Endothelial cell of umbilical vein (primary cell): ENCODE results near the gene CELF5. TPM values are rescaled to one million over a fixed set of nuclear protein-coding genes. Genes with fewer than 3 reads are reported as not detected.

Experiments used
- BruUV-seq: library from RNA; stranded (reverse); fragments of 400-500 nt; replicated peaks from 2 replicates; lab custom pipeline; 2021; lab: Mats Ljungman, UMichigan
- CTCF ChIA-PET: fragments of 300-600, 350-600 bp; sonication (Branson Sonifier 250); formaldehyde crosslinking; loops from one replicate; lab custom pipeline; 2021; ENCODE audit warnings: antibody characterized with exemption, inconsistent platforms; lab: Charles Lee
- POLR2A ChIA-PET: fragments of 300-600, 350-600 bp; sonication (Branson Sonifier 250); formaldehyde crosslinking; loops from one replicate; lab custom pipeline; 2021; ENCODE audit warnings: antibody characterized with exemption, inconsistent platforms; lab: Charles Lee
- DNase-seq: peaks from one replicate; pipeline ENCODE4 v3.0.0-alpha.2; 2011; ENCODE audit warnings: low read depth, low spot score
- FAIRE-seq: peaks from 2 replicates; lab custom pipeline; 2011; peaks lifted over from hg19 to GRCh38; lab: Jason Lieb, UNC
- H2AFZ ChIP-seq: 2 replicates; pipeline ENCODE4 v1.6.0; 2012; ENCODE audit warnings: low read depth, low read length, control low read depth, inconsistent platforms
- H3K27ac ChIP-seq: 2 replicates; pipeline ENCODE4 v1.5.1; 2011; ENCODE audit warnings: low read depth, mild to moderate bottlenecking, control low read depth, low read length, moderate library complexity; ENCODE audit not compliant: insufficient read depth
- H3K27me3 ChIP-seq, 2 experiments: 2 replicates each; pipeline versions ENCODE4 v1.6.0 to v1.6.1; 2011; ENCODE audit warnings: low read length in 2 of 2, mixed read lengths in 1 of 2; ENCODE audit not compliant: control insufficient read depth in 2 of 2, insufficient read depth in 2 of 2
- H3K36me3 ChIP-seq, 2 experiments: 2 replicates in 1 of 2; 3 replicates in 1 of 2; pipeline ENCODE4 v1.5.1; 2011; ENCODE audit warnings: low read length in 2 of 2, mild to moderate bottlenecking in 1 of 2, moderate library complexity in 1 of 2; ENCODE audit not compliant: control insufficient read depth in 2 of 2, insufficient read depth in 2 of 2; ENCODE audit errors: extremely low read depth in 1 of 2
- H3K4me1 ChIP-seq: 3 replicates; pipeline ENCODE4 v1.5.1; 2011; ENCODE audit warnings: mild to moderate bottlenecking, low read length; ENCODE audit not compliant: control insufficient read depth, insufficient read depth; ENCODE audit errors: extremely low read depth
- H3K4me2 ChIP-seq: 2 replicates; pipeline ENCODE4 v1.6.1; 2011; ENCODE audit warnings: low read length, control low read depth, mixed read lengths; ENCODE audit not compliant: insufficient read depth
- H3K4me3 ChIP-seq, 3 experiments: fragments of 200-600 bp in 1 of 3; sonication (generic), shearing (Covaris generic) in 1 of 3; replicated peaks in 1 of 3; 2 replicates each; pipeline ENCODE4 v1.5.1; 2011 to 2016; ENCODE audit warnings: control low read depth in 3 of 3, low read length in 3 of 3, mild to moderate bottlenecking in 2 of 3, inconsistent platforms in 1 of 3, low read depth in 1 of 3, moderate library complexity in 1 of 3; ENCODE audit not compliant: insufficient read depth in 1 of 3
- H3K79me2 ChIP-seq: 2 replicates; pipeline ENCODE4 v1.6.0; 2012; ENCODE audit warnings: low read length, inconsistent platforms; ENCODE audit not compliant: control insufficient read depth, insufficient read depth
- H3K9ac ChIP-seq: replicated peaks from 2 replicates; pipeline ENCODE3; 2011; ENCODE audit warnings: low read length, control low read depth; ENCODE audit not compliant: insufficient read depth; ENCODE audit errors: extremely low read depth
- H3K9me1 ChIP-seq: replicated peaks from 3 replicates; pipeline ENCODE4 v1.6.0; 2011; ENCODE audit warnings: mild to moderate bottlenecking, low read length; ENCODE audit not compliant: control insufficient read depth, insufficient read depth; ENCODE audit errors: extremely low read depth
- H3K9me3 ChIP-seq: replicated peaks from 2 replicates; pipeline ENCODE4 v1.5.1; 2012; ENCODE audit warnings: low read length, inconsistent platforms; ENCODE audit not compliant: control insufficient read depth, insufficient read depth
- H4K20me1 ChIP-seq: replicated peaks from 2 replicates; pipeline ENCODE3; 2011; ENCODE audit warnings: mild to moderate bottlenecking, low read length; ENCODE audit not compliant: control insufficient read depth, insufficient read depth; ENCODE audit errors: extremely low read depth
- CTCF ChIP-seq, 2 donors: IDR thresholded peaks; 1 replicate in 1 of 2; 2 replicates in 1 of 2; pipeline ENCODE4 v1.5.1; 2011; ENCODE audit warnings: low read length in 2 of 2, mild to moderate bottlenecking in 2 of 2, moderate library complexity in 2 of 2, control low read depth in 1 of 2, inconsistent platforms in 1 of 2, low read depth in 1 of 2; ENCODE audit not compliant: insufficient read depth in 1 of 2; ENCODE audit errors: extremely low read depth in 1 of 2
- EZH2 ChIP-seq: IDR thresholded peaks from 2 replicates; pipeline ENCODE4 v1.6.1; 2012; ENCODE audit warnings: borderline replicate concordance, low read depth, mild to moderate bottlenecking, moderate library complexity, low read length, inconsistent platforms; ENCODE audit not compliant: severe bottlenecking
- FOS ChIP-seq: IDR thresholded peaks from 2 replicates; pipeline ENCODE4 v1.6.1; 2011; ENCODE audit warnings: mild to moderate bottlenecking, low read length, moderate library complexity, borderline replicate concordance; ENCODE audit not compliant: insufficient read depth
- GATA2 ChIP-seq: IDR thresholded peaks from 2 replicates; pipeline ENCODE4 v1.7.0; 2011; ENCODE audit warnings: low read depth, mild to moderate bottlenecking, moderate library complexity, mixed read lengths, low read length; ENCODE audit not compliant: insufficient read length, insufficient read depth
- JUN ChIP-seq: IDR thresholded peaks from 2 replicates; pipeline ENCODE4 v1.6.1; 2011; ENCODE audit warnings: borderline replicate concordance, low read depth; ENCODE audit not compliant: insufficient read length, insufficient read depth
- MAX ChIP-seq: IDR thresholded peaks from 2 replicates; pipeline ENCODE4 v1.6.1; 2011; ENCODE audit not compliant: insufficient read depth, insufficient read length
- MYC ChIP-seq: IDR thresholded peaks from one replicate; pipeline ENCODE4 v1.6.1; 2011; ENCODE audit warnings: mild to moderate bottlenecking, low read depth, low read length
- POLR2A ChIP-seq: IDR thresholded peaks from 2 replicates; pipeline ENCODE4 v1.6.1; 2012; ENCODE audit warnings: low read depth, mild to moderate bottlenecking, control low read depth, low read length
- POLR2AphosphoS5 ChIP-seq: IDR thresholded peaks from 2 replicates; pipeline ENCODE4 v1.6.1; 2012; ENCODE audit warnings: low read depth, mild to moderate bottlenecking, control low read depth, low read length, moderate library complexity; ENCODE audit not compliant: insufficient read depth
- dilution Hi-C: fragments of 300-500 bp; cut with MboI; formaldehyde crosslinking; loops from one replicate; pipeline ENCODE4 v1.15.0; 2019; ENCODE audit warnings: low sequenced_read_pairs; ENCODE audit not compliant: extremely low pct_ligation_motif_present
- intact Hi-C: fragments of 100-400 bp; cut with micrococcal nuclease; formaldehyde crosslinking; loops from one replicate; pipeline ENCODE4 v1.10.0; 2022
- polyA plus RNA-seq, 4 experiments: library from polyadenylated mRNA; depleted of rRNA in 3 of 4; stranded (reverse) in 3 of 4; unstranded in 1 of 4; fragments of >200 nt; gene quantifications; 2 replicates each; pipeline versions ENCODE4 v1.2.1 to v1.2.3, GENCODE V29; 2011 to 2012; ENCODE audit warnings: missing spikeins in 1 of 4
- total RNA-seq: library from RNA; stranded (reverse); gene quantifications from 2 replicates; pipeline ENCODE4 v1.2.3, GENCODE V29; 2021

The CELF5 gene
- total and polyA plus RNA-seq, 2 donors (not counting 3 experiments of a cell fraction or from before 2014, with no cell fraction given), result not detected

- Histone ChIP-seq H3K27me3 (peaks cover 0 to 4% of the 10 kb centered on the region in 2 experiments), H3K4me1 (no peaks in the 10 kb centered on the region), H2AFZ (no peak overlapping the region), H3K9me3 (no peaks in the 10 kb centered on the region), H3K9me1 (no peaks in the 10 kb centered on the region), H3K4me3 (no peak overlapping the region), H3K27ac (no peak overlapping the region), H3K4me2 (no peak overlapping the region), H3K36me3 (no peaks in the 10 kb centered on the region), H3K79me2 (no peaks in the 10 kb centered on the region), H4K20me1 (no peaks in the 10 kb centered on the region), H3K9ac (no peak overlapping the region)
- no TSS peak for BruUV-seq
- no peak for FAIRE-seq
- ChIA-PET POLR2A (no interaction called here), CTCF (no interaction called here)
- dilution Hi-C loops (no loop called here), intact Hi-C loops (loop anchor here (5.0 kb wide), 1 partner anchor 163 kb away; no protein-coding TSS in a partner anchor)
- TF ChIP-seq MAX, result no peak
- TF ChIP-seq MYC, result no peak
- TF ChIP-seq EZH2, result no peak
- TF ChIP-seq FOS, result no peak
- TF ChIP-seq GATA2, result no peak
- TF ChIP-seq POLR2AphosphoS5, result no peak
- no peak for TF ChIP-seq POLR2A
- no peak for TF ChIP-seq CTCF (IDR thresholded peaks at IDR 0.05; ENCODE audit: extremely low read depth in 1 of 2, insufficient read depth in 1 of 2, low read depth in 1 of 2, low read length in 2 of 2)
- no peak for TF ChIP-seq JUN
- no peak for DNase-seq
Observed at GRCh38 chr19:3309724-3310123, 85.3 kb downstream of the CELF5 start.
